NT2/D1 (cell line): Measurements from ENCODE around the gene DELE1.

Source experiments
- SUZ12 ChIP-seq: IDR thresholded peaks from 2 replicates; pipeline ENCODE4 v1.6.1; 2011; ENCODE audit not compliant: insufficient read length, insufficient read depth; ENCODE audit errors: extremely low read depth
- YY1 ChIP-seq: IDR thresholded peaks from 2 replicates; pipeline ENCODE4 v1.6.1; 2011; ENCODE audit not compliant: insufficient read length, insufficient read depth
- ZNF274 ChIP-seq: IDR thresholded peaks from 2 replicates; pipeline ENCODE4 v1.6.1; 2011; ENCODE audit warnings: mild to moderate bottlenecking, low read depth, low read length

DNA sequence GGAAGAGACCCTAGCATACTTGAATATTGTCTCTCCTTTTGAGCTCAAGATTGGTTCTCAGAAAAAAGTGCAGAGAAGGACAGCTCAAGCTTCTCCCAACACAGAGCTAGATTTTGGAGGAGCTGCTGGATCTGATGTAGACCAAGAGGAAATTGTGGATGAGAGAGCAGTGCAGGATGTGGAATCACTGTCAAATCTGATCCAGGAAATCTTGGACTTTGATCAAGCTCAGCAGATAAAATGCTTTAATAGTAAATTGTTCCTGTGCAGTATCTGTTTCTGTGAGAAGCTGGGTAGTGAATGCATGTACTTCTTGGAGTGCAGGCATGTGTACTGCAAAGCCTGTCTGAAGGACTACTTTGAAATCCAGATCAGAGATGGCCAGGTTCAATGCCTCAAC lies 54.7 kb downstream of the DELE1 start:
- TF ChIP-seq SUZ12 (no peak), YY1 (no peak), ZNF274 (no peak)
